Loucy (cell line): ENCODE measurements around the gene TTI1.

ENCODE experiments used
- H2AFZ ChIP-seq: fragments of 200-600 bp; sonication (generic); 2 replicates; pipeline ENCODE4 v1.6.0; 2016; ENCODE audit warnings: antibody characterized with exemption, mild to moderate bottlenecking, low read length, moderate library complexity
- H3F3A ChIP-seq: fragments of 200-600 bp; 2 replicates; pipeline ENCODE4 v1.6.0; 2016; ENCODE audit warnings: antibody characterized with exemption, low read depth, mild to moderate bottlenecking
- H3K27me3 ChIP-seq: fragments of 200-600 bp; sonication (generic); 2 replicates; pipeline ENCODE4 v1.6.1; 2014; ENCODE audit warnings: low read length, mild to moderate bottlenecking; ENCODE audit not compliant: insufficient read depth, poor library complexity, severe bottlenecking
- H3K36me3 ChIP-seq: fragments of 200-600 bp; sonication (generic); 2 replicates; pipeline ENCODE4 v1.6.1; 2016; ENCODE audit warnings: low read length; ENCODE audit not compliant: insufficient read depth
- H3K4me1 ChIP-seq: fragments of 200-600 bp; sonication (generic); 2 replicates; pipeline ENCODE4 v1.5.1; 2014; ENCODE audit warnings: low read length, mild to moderate bottlenecking; ENCODE audit not compliant: insufficient read depth, poor library complexity, severe bottlenecking
- H3K4me2 ChIP-seq: fragments of 200-600 bp; sonication (generic); 2 replicates; pipeline ENCODE4 v1.6.0; 2014; ENCODE audit warnings: antibody characterized with exemption, low read length, low read depth, mild to moderate bottlenecking; ENCODE audit not compliant: poor library complexity, severe bottlenecking
- H3K4me3 ChIP-seq: fragments of 200-600 bp; sonication (generic); 2 replicates; pipeline ENCODE4 v1.5.1; 2014; ENCODE audit warnings: low read length, mild to moderate bottlenecking, mixed read lengths; ENCODE audit not compliant: poor library complexity, severe bottlenecking
- H3K79me2 ChIP-seq: fragments of 200-600 bp; sonication (generic); 2 replicates; pipeline ENCODE4 v1.6.1; 2014; ENCODE audit warnings: low read length; ENCODE audit not compliant: insufficient read depth
- H3K9ac ChIP-seq: fragments of 200-600 bp; sonication (generic); 2 replicates; pipeline ENCODE4 v1.6.0; 2014; ENCODE audit warnings: mild to moderate bottlenecking, low read depth, low read length, moderate library complexity; ENCODE audit not compliant: poor library complexity, severe bottlenecking
- H3K9me2 ChIP-seq: fragments of 200-600 bp; sonication (generic); replicated peaks from 2 replicates; pipeline ENCODE4 v1.6.1; 2016; ENCODE audit warnings: low read depth, low read length, mixed read lengths
- H3K9me3 ChIP-seq: fragments of 200-600 bp; sonication (generic); 2 replicates; pipeline ENCODE4 v1.6.1; 2014; ENCODE audit warnings: mild to moderate bottlenecking, antibody characterized with exemption, low read length, low read depth; ENCODE audit not compliant: insufficient read depth
- H4K20me1 ChIP-seq: fragments of 200-600 bp; sonication (generic); 2 replicates; pipeline ENCODE4 v1.6.0; 2014; ENCODE audit warnings: antibody characterized with exemption, low read length, mild to moderate bottlenecking; ENCODE audit not compliant: insufficient read depth, poor library complexity, severe bottlenecking
- EZH2phosphoT487 ChIP-seq: fragments of 200-600 bp; IDR thresholded peaks from 2 replicates; pipeline ENCODE4 v1.6.1; 2018; ENCODE audit warnings: antibody characterized with exemption, mild to moderate bottlenecking, moderate library complexity, borderline replicate concordance
- TF ChIP-seq, protein P1 (sequence below): fragments of 200-600 bp; sonication (generic); conservative IDR thresholded peaks from 2 replicates; pipeline ENCODE4 v1.5.1; 2014; ENCODE audit warnings: mild to moderate bottlenecking, antibody characterized with exemption, low read length

TTI1 gene

DNA sequence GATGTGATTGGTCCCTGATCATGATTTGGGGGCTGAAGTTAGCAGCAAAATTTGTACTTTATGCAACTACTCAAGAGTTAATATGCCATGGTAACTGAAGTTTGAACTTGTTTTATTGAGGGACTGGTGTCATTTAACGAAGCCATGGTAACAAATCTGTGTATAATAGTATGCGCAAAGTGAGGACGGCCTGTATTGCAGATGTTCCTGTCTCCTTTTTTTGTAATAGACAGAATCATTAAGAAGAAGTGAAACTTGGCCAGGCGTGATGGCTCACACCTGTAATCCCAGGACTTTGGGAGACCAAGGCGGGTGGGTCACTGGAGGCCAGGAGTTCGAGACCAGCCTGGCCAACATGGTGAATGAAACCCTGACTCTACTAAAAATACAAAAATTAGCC is 22.6 kb upstream of the TTI1 start:
- Histone ChIP-seq H3K79me2 (peaks cover 40% of the 10 kb centered on the region), H3K4me2 (no peak overlapping the region), H4K20me1 (peaks cover 17% of the 10 kb centered on the region), H3K4me1 (no peaks in the 10 kb centered on the region), H3K9me3 (no peaks in the 10 kb centered on the region), H3K36me3 (peaks cover 63% of the 10 kb centered on the region), H3K9ac (no peak overlapping the region), H2AFZ (no peak overlapping the region), H3F3A (no peaks in the 10 kb centered on the region), H3K9me2 (no peaks in the 10 kb centered on the region), H3K4me3 (no peak overlapping the region), H3K27me3 (no peaks in the 10 kb centered on the region)
- TF ChIP-seq EZH2phosphoT487 = no peak
- TF ChIP-seq, protein P1, sequence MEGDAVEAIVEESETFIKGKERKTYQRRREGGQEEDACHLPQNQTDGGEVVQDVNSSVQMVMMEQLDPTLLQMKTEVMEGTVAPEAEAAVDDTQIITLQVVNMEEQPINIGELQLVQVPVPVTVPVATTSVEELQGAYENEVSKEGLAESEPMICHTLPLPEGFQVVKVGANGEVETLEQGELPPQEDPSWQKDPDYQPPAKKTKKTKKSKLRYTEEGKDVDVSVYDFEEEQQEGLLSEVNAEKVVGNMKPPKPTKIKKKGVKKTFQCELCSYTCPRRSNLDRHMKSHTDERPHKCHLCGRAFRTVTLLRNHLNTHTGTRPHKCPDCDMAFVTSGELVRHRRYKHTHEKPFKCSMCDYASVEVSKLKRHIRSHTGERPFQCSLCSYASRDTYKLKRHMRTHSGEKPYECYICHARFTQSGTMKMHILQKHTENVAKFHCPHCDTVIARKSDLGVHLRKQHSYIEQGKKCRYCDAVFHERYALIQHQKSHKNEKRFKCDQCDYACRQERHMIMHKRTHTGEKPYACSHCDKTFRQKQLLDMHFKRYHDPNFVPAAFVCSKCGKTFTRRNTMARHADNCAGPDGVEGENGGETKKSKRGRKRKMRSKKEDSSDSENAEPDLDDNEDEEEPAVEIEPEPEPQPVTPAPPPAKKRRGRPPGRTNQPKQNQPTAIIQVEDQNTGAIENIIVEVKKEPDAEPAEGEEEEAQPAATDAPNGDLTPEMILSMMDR = no peak

DNA sequence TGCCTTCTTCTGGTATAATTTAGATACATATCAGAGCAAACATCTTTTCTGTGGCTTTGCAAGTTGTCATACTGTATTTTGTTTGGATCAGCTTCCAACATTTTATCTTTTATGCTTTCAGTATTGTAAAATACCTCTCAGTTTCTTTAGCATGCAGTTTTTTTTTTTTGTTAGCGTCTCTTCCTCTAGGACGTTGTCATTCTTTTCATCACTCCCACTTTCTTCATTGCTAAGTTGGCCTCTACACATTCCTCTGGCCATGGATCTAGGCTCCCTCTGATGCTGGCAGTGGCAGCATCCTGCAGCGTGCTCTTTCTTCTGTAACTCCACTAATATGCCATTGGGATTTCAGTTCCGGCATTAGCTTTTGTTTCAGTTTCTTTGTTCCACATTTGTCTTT is 22.0 kb upstream of the TTI1 start:
- Histone ChIP-seq H3K9ac (no peak overlapping the region), H3K27me3 (no peaks in the 10 kb centered on the region), H3K4me3 (no peak overlapping the region), H3K36me3 (peaks cover 63% of the 10 kb centered on the region), H3K9me2 (no peaks in the 10 kb centered on the region), H3K9me3 (no peaks in the 10 kb centered on the region), H3F3A (no peaks in the 10 kb centered on the region), H2AFZ (no peak overlapping the region), H3K79me2 (peaks cover 46% of the 10 kb centered on the region), H4K20me1 (peaks cover 23% of the 10 kb centered on the region), H3K4me1 (no peaks in the 10 kb centered on the region), H3K4me2 (no peak overlapping the region)
- TF ChIP-seq, protein P1 = no peak
- TF ChIP-seq EZH2phosphoT487 = no peak

DNA sequence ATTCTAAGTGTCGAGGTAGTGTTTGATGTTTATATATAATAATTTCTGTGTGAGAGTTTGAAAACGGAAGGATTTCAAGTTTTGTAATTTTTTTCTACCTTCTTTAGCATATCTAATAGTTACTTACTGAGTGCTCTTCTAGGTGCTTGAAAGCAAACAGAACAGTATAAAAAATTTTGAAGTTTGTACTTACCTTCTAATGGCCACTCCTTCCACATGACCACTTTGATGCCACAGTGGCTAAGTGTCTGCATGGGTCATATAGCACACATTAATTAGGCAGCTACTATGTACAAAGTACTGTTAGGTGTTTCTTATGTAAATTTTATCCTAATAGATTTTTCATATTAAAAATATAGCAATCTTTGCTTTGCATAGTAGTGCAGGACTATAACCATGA is 21.4 kb upstream of the TTI1 start:
- no peaks in the 10 kb centered on the region for H3F3A ChIP-seq
- TF ChIP-seq, protein P1 = no peak
- TF ChIP-seq EZH2phosphoT487 = no peak
- H2AFZ ChIP-seq = no peak overlapping the region
- no peak overlapping the region for H3K9ac ChIP-seq
- H3K36me3 ChIP-seq = peaks cover 63% of the 10 kb centered on the region
- no peaks in the 10 kb centered on the region for H3K9me3 ChIP-seq
- H4K20me1 ChIP-seq = peaks cover 25% of the 10 kb centered on the region
- H3K4me2 ChIP-seq = no peak overlapping the region
- no peaks in the 10 kb centered on the region for H3K9me2 ChIP-seq
- H3K4me3 ChIP-seq = no peak overlapping the region
- peaks cover 46% of the 10 kb centered on the region for H3K79me2 ChIP-seq
- no peaks in the 10 kb centered on the region for H3K27me3 ChIP-seq
- no peaks in the 10 kb centered on the region for H3K4me1 ChIP-seq
